ENCODE results near the gene GRK1.
"Not testable (repeated sequence)": the region's sequence is repeated elsewhere in the genome, so short reads cannot be mapped to it uniquely, and the experiment has no call there.

Gene GRK1

DNA sequence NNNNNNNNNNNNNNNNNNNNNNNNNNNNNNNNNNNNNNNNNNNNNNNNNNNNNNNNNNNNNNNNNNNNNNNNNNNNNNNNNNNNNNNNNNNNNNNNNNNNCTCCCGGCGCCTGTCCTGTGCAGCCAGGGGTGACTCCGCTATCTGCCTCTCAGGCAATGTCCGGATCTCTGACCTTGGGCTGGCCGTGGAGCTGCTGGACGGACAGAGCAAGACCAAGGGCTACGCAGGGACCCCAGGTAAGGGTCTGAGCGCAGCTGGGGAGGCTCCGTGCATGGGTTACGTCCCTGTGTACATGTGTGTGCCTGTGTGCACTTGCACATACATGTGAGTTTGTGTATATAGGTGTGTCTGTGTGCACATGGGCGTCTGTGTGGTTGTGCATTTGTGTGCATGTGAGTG lies 55.9 kb downstream of the GRK1 start:
- peaks cover 14% of the 10 kb centered on the region for H3K4me1 ChIP-seq (ENCODE audit: control insufficient read depth, insufficient read depth, low read length, poor library complexity, severe bottlenecking)
- H3K27me3 ChIP-seq (replicated peaks; ENCODE audit: control insufficient read depth, insufficient read depth, low read length, poor library complexity, severe bottlenecking): no peaks in the 10 kb centered on the region
- H3K4me3 ChIP-seq (ENCODE audit: insufficient read depth, low read depth, low read length, poor library complexity, severe bottlenecking): no peak overlapping the region
- H3K27ac ChIP-seq (ENCODE audit: insufficient read depth, low read length, poor library complexity, severe bottlenecking): no peak overlapping the region
- H3K9me3 ChIP-seq (ENCODE audit: control insufficient read depth, low read length): no peaks in the 10 kb centered on the region
- no peak for DNase-seq
- no peaks in the 10 kb centered on the region for H3K36me3 ChIP-seq (ENCODE audit: control insufficient read depth, insufficient read depth, low read length)

DNA sequence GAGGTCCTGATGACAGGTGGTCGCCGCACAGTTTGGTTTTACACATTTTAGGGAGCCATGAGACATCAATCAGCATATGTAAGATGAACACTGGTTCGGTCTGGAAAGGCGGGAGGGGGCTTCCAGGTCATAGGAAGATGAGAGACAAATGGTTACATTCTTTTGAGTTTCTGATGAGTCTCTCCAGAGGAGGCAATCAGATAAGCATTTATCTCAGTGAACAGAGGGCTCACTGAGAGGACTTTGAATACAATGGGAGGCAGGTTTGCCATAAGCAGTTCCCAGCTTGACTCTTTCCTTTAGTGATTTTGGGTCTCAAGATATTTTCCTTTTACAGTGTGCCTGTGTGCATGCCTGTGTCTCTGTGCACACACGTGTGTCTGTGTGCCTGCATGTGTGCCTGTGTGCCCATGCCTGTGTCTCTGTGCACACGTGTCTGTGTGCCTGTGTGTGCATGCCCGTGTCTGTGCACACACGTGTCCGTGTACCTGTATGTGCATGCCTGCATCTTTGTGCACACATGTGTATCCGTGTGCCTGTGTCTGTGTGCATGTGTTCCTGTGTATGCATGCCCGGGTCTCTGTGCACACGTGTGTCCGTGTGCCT lies 56.5 kb downstream of the GRK1 start:
- H3K9me3 ChIP-seq (ENCODE audit: control insufficient read depth, low read length): no peaks in the 10 kb centered on the region
- peaks cover 14% of the 10 kb centered on the region for H3K4me1 ChIP-seq (ENCODE audit: control insufficient read depth, insufficient read depth, low read length, poor library complexity, severe bottlenecking)
- DNase-seq: no peak
- no peak overlapping the region for H3K27ac ChIP-seq (ENCODE audit: insufficient read depth, low read length, poor library complexity, severe bottlenecking)
- no peaks in the 10 kb centered on the region for H3K27me3 ChIP-seq (replicated peaks; ENCODE audit: control insufficient read depth, insufficient read depth, low read length, poor library complexity, severe bottlenecking)
- H3K4me3 ChIP-seq (ENCODE audit: insufficient read depth, low read depth, low read length, poor library complexity, severe bottlenecking): no peak overlapping the region
- H3K36me3 ChIP-seq (ENCODE audit: control insufficient read depth, insufficient read depth, low read length): no peaks in the 10 kb centered on the region

- Histone ChIP-seq H3K36me3 (ENCODE audit: control insufficient read depth, insufficient read depth, low read length) (no peaks in the 10 kb centered on the region), H3K4me3 (ENCODE audit: insufficient read depth, low read depth, low read length, poor library complexity, severe bottlenecking) (no peak overlapping the region), H3K27ac (ENCODE audit: insufficient read depth, low read length, poor library complexity, severe bottlenecking) (peak overlapping the region; percentile 54), H3K27me3 (replicated peaks; ENCODE audit: control insufficient read depth, insufficient read depth, low read length, poor library complexity, severe bottlenecking) (peaks cover 3% of the 10 kb centered on the region), H3K9me3 (ENCODE audit: control insufficient read depth, low read length) (no peaks in the 10 kb centered on the region), H3K4me1 (ENCODE audit: control insufficient read depth, insufficient read depth, low read length, poor library complexity, severe bottlenecking) (peaks cover 14% of the 10 kb centered on the region)
- DNase-seq: no peak
These were observed 57.2 kb downstream of the GRK1 start for GRCh38 chr13:113724016-113724758.

- no peaks in the 10 kb centered on the region for H3K9me3 ChIP-seq (ENCODE audit: control insufficient read depth, low read length)
- H3K36me3 ChIP-seq (ENCODE audit: control insufficient read depth, insufficient read depth, low read length): no peaks in the 10 kb centered on the region
- DNase-seq: peak; percentile 84 to 88 (median 86)
- H3K4me3 ChIP-seq (ENCODE audit: insufficient read depth, low read depth, low read length, poor library complexity, severe bottlenecking): peak overlapping the region; percentile 51
- H3K4me1 ChIP-seq (ENCODE audit: control insufficient read depth, insufficient read depth, low read length, poor library complexity, severe bottlenecking): peaks cover 14% of the 10 kb centered on the region
- H3K27ac ChIP-seq (ENCODE audit: insufficient read depth, low read length, poor library complexity, severe bottlenecking): peak overlapping the region; percentile 54
- H3K27me3 ChIP-seq (replicated peaks; ENCODE audit: control insufficient read depth, insufficient read depth, low read length, poor library complexity, severe bottlenecking): peaks cover 9% of the 10 kb centered on the region
These were observed 57.8 kb downstream of the GRK1 start for GRCh38 chr13:113724780-113725315.

DNA sequence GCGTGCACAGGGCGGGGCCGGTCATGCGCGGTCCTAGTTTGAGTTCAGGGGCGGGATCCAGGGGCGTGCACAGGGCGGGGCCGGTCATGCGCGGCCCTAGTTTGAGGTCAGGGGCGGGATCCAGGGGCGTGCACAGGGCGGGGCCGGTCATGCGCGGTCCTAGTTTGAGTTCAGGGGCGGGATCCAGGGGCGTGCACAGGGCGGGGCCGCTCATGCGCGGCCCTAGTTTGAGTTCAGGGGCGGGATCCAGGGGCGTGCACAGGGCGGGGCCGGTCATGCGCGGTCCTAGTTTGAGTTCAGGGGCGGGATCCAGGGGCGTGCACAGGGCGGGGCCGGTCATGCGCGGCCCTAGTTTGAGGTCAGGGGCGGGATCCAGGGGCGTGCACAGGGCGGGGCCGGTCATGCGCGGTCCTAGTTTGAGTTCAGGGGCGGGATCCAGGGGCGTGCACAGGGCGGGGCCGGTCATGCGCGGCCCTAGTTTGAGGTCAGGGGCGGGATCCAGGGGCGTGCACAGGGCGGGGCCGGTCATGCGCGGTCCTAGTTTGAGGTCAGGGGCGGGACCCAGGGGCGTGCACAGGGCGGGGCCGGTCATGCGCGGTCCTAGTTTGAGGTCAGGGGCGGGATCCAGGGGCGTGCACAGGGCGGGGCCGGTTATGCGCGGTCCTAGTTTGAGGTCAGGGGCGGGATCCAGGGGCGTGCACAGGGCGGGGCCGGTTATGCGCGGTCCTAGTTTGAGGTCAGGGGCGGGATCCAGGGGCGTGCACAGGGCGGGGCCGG lies 58.5 kb downstream of the GRK1 start:
- not testable (repeated sequence) for H3K9me3 ChIP-seq (ENCODE audit: control insufficient read depth, low read length); H3K36me3 ChIP-seq (ENCODE audit: control insufficient read depth, insufficient read depth, low read length); H3K4me3 ChIP-seq (ENCODE audit: insufficient read depth, low read depth, low read length, poor library complexity, severe bottlenecking)
- Histone ChIP-seq H3K27ac (ENCODE audit: insufficient read depth, low read length, poor library complexity, severe bottlenecking) (peak overlapping the region; percentile 54), H3K27me3 (replicated peaks; ENCODE audit: control insufficient read depth, insufficient read depth, low read length, poor library complexity, severe bottlenecking) (peaks cover 10% of the 10 kb centered on the region), H3K4me1 (ENCODE audit: control insufficient read depth, insufficient read depth, low read length, poor library complexity, severe bottlenecking) (peaks cover 14% of the 10 kb centered on the region)
- DNase-seq: peak; percentile 65 to 78 (median 67)

GRCh38 chr13:113726106-113726821 lies 59.2 kb downstream of the GRK1 start:
- H3K4me1 ChIP-seq (ENCODE audit: control insufficient read depth, insufficient read depth, low read length, poor library complexity, severe bottlenecking): peaks cover 14% of the 10 kb centered on the region
- not testable (repeated sequence) for H3K36me3 ChIP-seq (ENCODE audit: control insufficient read depth, insufficient read depth, low read length); H3K9me3 ChIP-seq (ENCODE audit: control insufficient read depth, low read length)
- H3K27ac ChIP-seq (ENCODE audit: insufficient read depth, low read length, poor library complexity, severe bottlenecking): peak overlapping the region; percentile 37
- H3K27me3 ChIP-seq (replicated peaks; ENCODE audit: control insufficient read depth, insufficient read depth, low read length, poor library complexity, severe bottlenecking): peaks cover 10% of the 10 kb centered on the region
- peak overlapping the region; percentile 61 for H3K4me3 ChIP-seq (ENCODE audit: insufficient read depth, low read depth, low read length, poor library complexity, severe bottlenecking)
- DNase-seq: peak in 2 of 3 donors; percentile 18 to 34

DNA sequence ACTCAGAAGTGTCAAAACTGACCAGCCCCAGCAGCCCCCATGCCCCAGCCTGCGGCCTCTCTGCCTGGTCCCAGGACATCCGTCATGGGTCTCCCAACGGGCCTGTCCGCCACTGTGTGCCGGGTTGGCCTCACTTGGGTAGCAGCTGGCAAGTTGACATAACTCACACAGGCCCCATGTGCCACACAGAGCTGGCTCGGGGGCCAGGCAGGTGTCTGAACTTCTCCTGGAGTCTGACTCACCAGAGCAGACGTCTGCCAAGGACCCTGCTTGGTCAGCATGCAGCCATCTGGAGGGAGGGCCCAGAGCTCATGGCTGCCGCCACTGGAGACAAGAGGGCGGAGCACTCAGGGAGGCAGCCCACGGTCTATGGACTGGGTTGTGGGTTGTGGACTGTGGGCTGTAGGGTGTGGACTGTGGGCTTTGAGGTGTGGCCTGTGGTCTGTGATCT lies 60.0 kb downstream of the GRK1 start:
- Histone ChIP-seq H3K9me3 (ENCODE audit: control insufficient read depth, low read length) (no peaks in the 10 kb centered on the region), H3K27me3 (replicated peaks; ENCODE audit: control insufficient read depth, insufficient read depth, low read length, poor library complexity, severe bottlenecking) (peaks cover 10% of the 10 kb centered on the region), H3K4me1 (ENCODE audit: control insufficient read depth, insufficient read depth, low read length, poor library complexity, severe bottlenecking) (peaks cover 14% of the 10 kb centered on the region), H3K27ac (ENCODE audit: insufficient read depth, low read length, poor library complexity, severe bottlenecking) (no peak overlapping the region), H3K36me3 (ENCODE audit: control insufficient read depth, insufficient read depth, low read length) (no peaks in the 10 kb centered on the region), H3K4me3 (ENCODE audit: insufficient read depth, low read depth, low read length, poor library complexity, severe bottlenecking) (peak overlapping the region; percentile 61)
- DNase-seq: no peak

DNA sequence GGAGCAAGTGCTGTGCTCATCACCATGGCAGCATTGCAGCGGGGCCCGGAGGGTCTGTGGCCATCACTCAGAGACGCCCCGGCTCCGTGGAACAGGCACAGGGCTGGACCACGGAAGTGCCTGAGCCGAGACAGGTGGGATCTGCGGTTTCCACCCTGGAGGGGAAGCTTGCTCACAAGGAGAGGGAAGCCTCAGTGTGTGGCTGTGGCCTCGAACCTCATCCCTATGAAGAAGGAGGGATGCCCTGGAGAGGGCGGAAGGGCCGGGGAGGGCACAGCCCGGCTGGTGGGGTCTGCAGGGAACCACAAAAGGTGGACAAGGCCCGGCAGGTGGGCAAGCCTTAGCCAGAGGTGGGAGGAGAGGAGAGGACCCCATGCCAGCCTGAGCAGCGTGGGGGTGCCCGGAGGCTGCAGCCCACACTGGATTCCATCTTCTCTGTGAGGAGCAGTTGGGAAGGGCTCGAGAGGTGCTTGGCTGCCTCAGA lies 61.6 kb downstream of the GRK1 start:
- no peaks in the 10 kb centered on the region for H3K9me3 ChIP-seq (ENCODE audit: control insufficient read depth, low read length)
- no peak overlapping the region for H3K27ac ChIP-seq (ENCODE audit: insufficient read depth, low read length, poor library complexity, severe bottlenecking)
- no peaks in the 10 kb centered on the region for H3K36me3 ChIP-seq (ENCODE audit: control insufficient read depth, insufficient read depth, low read length)
- H3K4me1 ChIP-seq (ENCODE audit: control insufficient read depth, insufficient read depth, low read length, poor library complexity, severe bottlenecking): peaks cover 14% of the 10 kb centered on the region
- H3K27me3 ChIP-seq (replicated peaks; ENCODE audit: control insufficient read depth, insufficient read depth, low read length, poor library complexity, severe bottlenecking): peaks cover 10% of the 10 kb centered on the region
- no peak for DNase-seq
- no peak overlapping the region for H3K4me3 ChIP-seq (ENCODE audit: insufficient read depth, low read depth, low read length, poor library complexity, severe bottlenecking)

DNA sequence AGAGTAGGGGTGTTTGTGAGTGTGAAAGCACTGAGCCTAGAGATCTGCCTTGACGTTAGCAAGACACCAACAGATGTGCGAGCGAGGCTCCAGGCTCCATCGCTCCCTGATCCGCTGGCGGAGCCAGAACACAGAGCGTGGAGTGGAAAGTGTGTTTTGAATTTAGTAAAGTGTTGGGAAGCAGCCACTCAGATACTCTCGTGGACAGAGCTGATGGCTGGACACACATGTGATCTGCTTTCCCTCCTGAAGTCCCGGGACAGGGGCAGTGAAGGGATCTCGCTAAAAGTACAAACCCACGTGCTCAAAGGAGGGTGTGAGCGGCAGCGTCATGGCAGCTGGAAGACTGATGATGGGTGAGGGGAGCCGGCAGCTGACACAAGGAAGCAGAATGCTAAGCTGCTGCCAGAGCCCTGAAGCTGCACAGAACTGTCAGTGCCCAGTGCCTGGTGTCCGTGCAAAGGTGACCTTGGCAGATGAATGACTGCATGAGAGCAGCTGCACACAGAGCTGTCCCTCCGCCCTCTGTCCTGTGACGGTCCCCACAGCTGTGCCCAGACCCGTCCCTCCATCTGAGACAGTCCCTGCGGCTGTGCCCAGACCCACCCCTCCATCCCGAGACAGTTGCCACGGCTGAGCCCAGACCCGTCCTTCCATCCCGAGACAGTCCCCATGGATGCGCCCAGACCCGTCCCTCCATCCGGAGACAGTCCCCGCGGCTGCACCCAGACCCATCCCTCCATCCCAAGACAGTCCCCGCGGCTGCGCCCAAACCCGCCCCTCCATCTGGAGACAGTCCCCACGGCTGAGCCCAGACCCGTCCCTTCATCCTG lies 62.4 kb downstream of the GRK1 start:
- DNase-seq: no peak
- Histone ChIP-seq H3K9me3 (ENCODE audit: control insufficient read depth, low read length) (no peaks in the 10 kb centered on the region), H3K27ac (ENCODE audit: insufficient read depth, low read length, poor library complexity, severe bottlenecking) (no peak overlapping the region), H3K27me3 (replicated peaks; ENCODE audit: control insufficient read depth, insufficient read depth, low read length, poor library complexity, severe bottlenecking) (peaks cover 10% of the 10 kb centered on the region), H3K4me1 (ENCODE audit: control insufficient read depth, insufficient read depth, low read length, poor library complexity, severe bottlenecking) (peaks cover 12% of the 10 kb centered on the region), H3K4me3 (ENCODE audit: insufficient read depth, low read depth, low read length, poor library complexity, severe bottlenecking) (no peak overlapping the region), H3K36me3 (ENCODE audit: control insufficient read depth, insufficient read depth, low read length) (no peaks in the 10 kb centered on the region)

Data from effector memory CD4-positive, alpha-beta T cell (primary cell).